GM12878 (cell line): ENCODE data around the gene PRMT7. TPM values are rescaled to one million over a fixed set of nuclear protein-coding genes. Genes with fewer than 3 reads are reported as not detected.
A peak's percentile ranks its signal among the peaks of the same experiment; 100 is the strongest.

ENCODE experiments used
- BHLHE40 ChIP-seq, 2 experiments: fragments of 450-650 bp in 1 of 2; IDR thresholded peaks; 2 replicates each; pipeline ENCODE4 v1.6.1; 2011 to 2017; ENCODE audit warnings: low read depth in 2 of 2, borderline replicate concordance in 1 of 2, improper control_type of control experiment in 1 of 2, low read length in 1 of 2, mild to moderate bottlenecking in 1 of 2
- CBX5 ChIP-seq: sonication (generic); IDR thresholded peaks from 2 replicates; pipeline ENCODE4 v1.6.1; 2016; ENCODE audit warnings: low read depth, moderate library complexity, mild to moderate bottlenecking, inconsistent platforms
- CHD2 ChIP-seq: IDR thresholded peaks from 2 replicates; pipeline ENCODE4 v1.6.1; 2011; ENCODE audit warnings: low read depth, low read length, improper control_type of control experiment, borderline replicate concordance
- ESRRA ChIP-seq: IDR thresholded peaks from 2 replicates; pipeline ENCODE4 v1.6.1; 2012; ENCODE audit warnings: mild to moderate bottlenecking, low read length, improper control_type of control experiment
- GATAD2B ChIP-seq: fragments of 450-650 bp; conservative IDR thresholded peaks from 2 replicates; pipeline ENCODE4 v1.6.1; 2017; ENCODE audit warnings: low read depth, mild to moderate bottlenecking, moderate library complexity
- HCFC1 ChIP-seq: fragments of 150-350 bp; IDR thresholded peaks from 2 replicates; pipeline ENCODE4 v1.6.1; 2014; ENCODE audit warnings: low read length
- IKZF2 ChIP-seq, 2 experiments: fragments of 450-650 bp; IDR thresholded peaks; 2 replicates each; pipeline ENCODE4 v1.6.1; 2017; ENCODE audit warnings: mild to moderate bottlenecking in 2 of 2, moderate library complexity in 2 of 2
- IRF5 ChIP-seq: fragments of 450-650 bp; IDR thresholded peaks from 2 replicates; pipeline ENCODE4 v1.6.1; 2017; ENCODE audit warnings: borderline replicate concordance
- MLLT1 ChIP-seq: fragments of 450-650 bp; IDR thresholded peaks from 2 replicates; pipeline ENCODE4 v1.6.1; 2016; ENCODE audit warnings: mild to moderate bottlenecking
- MTA2 ChIP-seq: fragments of 450-650 bp; IDR thresholded peaks from 2 replicates; pipeline ENCODE4 v1.6.1; 2016; ENCODE audit warnings: low read depth, mild to moderate bottlenecking, moderate library complexity
- NFYA ChIP-seq: IDR thresholded peaks from 2 replicates; pipeline ENCODE4 v1.6.1; 2011; ENCODE audit warnings: low read depth, mild to moderate bottlenecking, low read length, improper control_type of control experiment, borderline replicate concordance
- POU2F2 ChIP-seq: IDR thresholded peaks from 3 replicates; pipeline ENCODE4 v1.6.1; 2011; ENCODE audit warnings: low read depth, mild to moderate bottlenecking, low read length, borderline replicate concordance
- SIX5 ChIP-seq: IDR thresholded peaks from 2 replicates; pipeline ENCODE4 v1.6.1; 2011; ENCODE audit warnings: mild to moderate bottlenecking, low read depth, low read length, moderate library complexity; ENCODE audit not compliant: severe bottlenecking
- SP1 ChIP-seq: IDR thresholded peaks from one replicate; pipeline ENCODE4 v1.6.1; 2011; ENCODE audit warnings: low read depth, low read length
- SREBF2 ChIP-seq: IDR thresholded peaks from 2 replicates; pipeline ENCODE4 v1.6.1; 2012; ENCODE audit warnings: mild to moderate bottlenecking, low read length
- TAF1 ChIP-seq: IDR thresholded peaks from 2 replicates; pipeline ENCODE4 v1.6.1; 2011; ENCODE audit warnings: mild to moderate bottlenecking, low read depth, low read length, borderline replicate concordance
- ZNF274 ChIP-seq: IDR thresholded peaks from one replicate; pipeline ENCODE4 v1.8.0; 2011; ENCODE audit not compliant: insufficient read length, insufficient read depth
- ZNF384 ChIP-seq: IDR thresholded peaks from 2 replicates; pipeline ENCODE4 v1.6.1; 2012; ENCODE audit warnings: low read depth, mild to moderate bottlenecking, low read length, improper control_type of control experiment, borderline replicate concordance
- polyA plus RNA-seq, 11 experiments: library from polyadenylated mRNA; depleted of rRNA in 4 of 11; unstranded in 6 of 11; stranded (reverse) in 5 of 11; fragments of >200 nt; fragmentation: Nextera tagmentation in 4 of 11; fragmentation: Illumina TruSeq in 1 of 11; extraction: Ambion mirVana in 4 of 11; extraction: Trizol in 1 of 11; gene quantifications; 1 replicate in 1 of 11; 2 replicates in 10 of 11; pipeline versions ENCODE4 v1.2.1 to v1.2.3, GENCODE V29; 2011 to 2016; ENCODE audit warnings: inconsistent platforms in 2 of 11, missing spikeins in 2 of 11, low read depth in 1 of 11
- total RNA-seq, 4 experiments: library from RNA; depleted of rRNA in 3 of 4; stranded (reverse); fragments of >200 nt in 3 of 4; fragmentation: Illumina TruSeq in 1 of 4; extraction: Trizol in 1 of 4; gene quantifications; 2 replicates each; pipeline versions ENCODE4 v1.2.1 to v1.2.3, GENCODE V29; 2013 to 2021
- TF ChIP-seq, protein P1 (sequence below): IDR thresholded peaks from 2 replicates; pipeline ENCODE4 v1.6.1; 2011; ENCODE audit warnings: mild to moderate bottlenecking, low read depth, low read length, moderate library complexity; ENCODE audit not compliant: insufficient replicate concordance
- TF ChIP-seq, protein P2 (sequence below): IDR thresholded peaks from 2 replicates; pipeline ENCODE4 v1.6.1; 2011; ENCODE audit warnings: borderline replicate concordance, low read depth, mild to moderate bottlenecking, moderate library complexity, mixed read lengths, low read length; ENCODE audit not compliant: insufficient read depth; ENCODE audit errors: extremely low read length
- TF ChIP-seq, protein P3 (sequence below): fragments of 450-650 bp; IDR thresholded peaks from 2 replicates; pipeline ENCODE4 v1.6.1; 2016; ENCODE audit warnings: mild to moderate bottlenecking
- TF ChIP-seq, protein P4 (sequence below): fragments of 150-350 bp; IDR thresholded peaks from 2 replicates; pipeline ENCODE4 v1.6.1; 2014; ENCODE audit warnings: mild to moderate bottlenecking, low read depth, low read length

The PRMT7 gene
- total and polyA plus RNA-seq, 10 of the 15 experiments (the other 5 are each of a cell fraction or from before 2014, with no cell fraction given): 5.1 to 56.1 (median 42.0) TPM

DNA sequence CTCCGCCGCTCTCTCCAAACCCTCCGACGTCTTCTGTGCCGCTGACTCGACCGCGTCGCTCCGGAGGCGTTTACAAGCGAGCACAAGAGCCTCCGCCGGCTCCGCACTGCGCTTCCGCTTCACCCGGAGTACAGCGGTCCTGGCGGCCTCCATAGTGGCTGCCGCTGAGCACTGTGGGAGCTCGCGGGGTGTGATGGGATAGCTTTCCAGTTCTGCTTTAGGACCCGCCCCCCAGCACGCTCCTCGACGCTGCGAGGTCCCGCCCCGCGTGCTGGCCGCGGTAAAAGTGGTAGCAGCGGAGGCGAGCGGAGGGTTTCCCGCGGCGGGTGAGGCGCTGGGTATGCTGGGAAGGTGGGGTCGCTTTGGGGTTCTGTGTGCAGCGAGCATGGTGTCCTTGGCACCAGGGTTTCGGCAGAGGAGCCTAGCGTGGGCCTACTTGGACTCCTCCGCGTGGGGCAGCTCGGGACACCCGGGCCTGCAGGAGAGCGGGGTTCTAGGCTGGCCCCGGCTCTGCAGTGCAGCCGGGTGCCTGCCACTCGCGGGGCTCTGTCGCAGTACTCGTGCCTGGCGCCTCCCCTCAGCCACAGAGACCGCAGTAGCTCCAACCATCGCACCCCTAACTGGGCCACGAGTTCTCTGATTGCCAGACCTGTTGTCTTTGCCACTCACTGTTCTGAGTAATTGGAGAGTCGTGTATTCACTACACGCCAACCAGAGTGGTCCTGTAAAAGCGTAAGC, at the start of gene PRMT7, which contains the start of gene SLC7A6OS (continued):
- TF ChIP-seq, protein P1, sequence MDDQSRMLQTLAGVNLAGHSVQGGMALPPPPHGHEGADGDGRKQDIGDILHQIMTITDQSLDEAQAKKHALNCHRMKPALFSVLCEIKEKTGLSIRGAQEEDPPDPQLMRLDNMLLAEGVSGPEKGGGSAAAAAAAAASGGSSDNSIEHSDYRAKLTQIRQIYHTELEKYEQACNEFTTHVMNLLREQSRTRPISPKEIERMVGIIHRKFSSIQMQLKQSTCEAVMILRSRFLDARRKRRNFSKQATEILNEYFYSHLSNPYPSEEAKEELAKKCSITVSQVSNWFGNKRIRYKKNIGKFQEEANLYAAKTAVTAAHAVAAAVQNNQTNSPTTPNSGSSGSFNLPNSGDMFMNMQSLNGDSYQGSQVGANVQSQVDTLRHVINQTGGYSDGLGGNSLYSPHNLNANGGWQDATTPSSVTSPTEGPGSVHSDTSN: no peak
- TF ChIP-seq BHLHE40 (IDR thresholded peaks at IDR 0.05; ENCODE audit: borderline replicate concordance in 1 of 2, low read depth in 2 of 2, low read length in 1 of 2) (peak; percentile 52 to 88), NFYA (no peak), GATAD2B (peak; percentile 63), IRF5 (0 out of 2 replicates have a peak, but pooled peaks have one; percentile 20), MLLT1 (peak; percentile 80), POU2F2 (peak; percentile 70; the same call in 2 of the 3 replicates), SP1 (peak; percentile 46), HCFC1 (peak; percentile 79), ESRRA (0 out of 2 replicates have a peak, but pooled peaks have one; percentile 28), SIX5 (peak; percentile 59), CHD2 (peak; percentile 45; the same call in 1 of the 2 replicates), SREBF2 (no peak), ZNF274 (no peak), ZNF384 (no peak), CBX5 (no peak), IKZF2 (IDR thresholded peaks at IDR 0.05) (peak; percentile 10 to 48; a peak in 1 of 4 replicates), TAF1 (peak; percentile 88; the same call in 1 of the 2 replicates), MTA2 (no peak; the same call in 1 of the 2 replicates)
- TF ChIP-seq, protein P2, sequence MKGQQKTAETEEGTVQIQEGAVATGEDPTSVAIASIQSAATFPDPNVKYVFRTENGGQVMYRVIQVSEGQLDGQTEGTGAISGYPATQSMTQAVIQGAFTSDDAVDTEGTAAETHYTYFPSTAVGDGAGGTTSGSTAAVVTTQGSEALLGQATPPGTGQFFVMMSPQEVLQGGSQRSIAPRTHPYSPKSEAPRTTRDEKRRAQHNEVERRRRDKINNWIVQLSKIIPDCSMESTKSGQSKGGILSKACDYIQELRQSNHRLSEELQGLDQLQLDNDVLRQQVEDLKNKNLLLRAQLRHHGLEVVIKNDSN: no peak
- TF ChIP-seq, protein P3, sequence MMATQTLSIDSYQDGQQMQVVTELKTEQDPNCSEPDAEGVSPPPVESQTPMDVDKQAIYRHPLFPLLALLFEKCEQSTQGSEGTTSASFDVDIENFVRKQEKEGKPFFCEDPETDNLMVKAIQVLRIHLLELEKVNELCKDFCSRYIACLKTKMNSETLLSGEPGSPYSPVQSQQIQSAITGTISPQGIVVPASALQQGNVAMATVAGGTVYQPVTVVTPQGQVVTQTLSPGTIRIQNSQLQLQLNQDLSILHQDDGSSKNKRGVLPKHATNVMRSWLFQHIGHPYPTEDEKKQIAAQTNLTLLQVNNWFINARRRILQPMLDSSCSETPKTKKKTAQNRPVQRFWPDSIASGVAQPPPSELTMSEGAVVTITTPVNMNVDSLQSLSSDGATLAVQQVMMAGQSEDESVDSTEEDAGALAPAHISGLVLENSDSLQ: no peak
- TF ChIP-seq, protein P4, sequence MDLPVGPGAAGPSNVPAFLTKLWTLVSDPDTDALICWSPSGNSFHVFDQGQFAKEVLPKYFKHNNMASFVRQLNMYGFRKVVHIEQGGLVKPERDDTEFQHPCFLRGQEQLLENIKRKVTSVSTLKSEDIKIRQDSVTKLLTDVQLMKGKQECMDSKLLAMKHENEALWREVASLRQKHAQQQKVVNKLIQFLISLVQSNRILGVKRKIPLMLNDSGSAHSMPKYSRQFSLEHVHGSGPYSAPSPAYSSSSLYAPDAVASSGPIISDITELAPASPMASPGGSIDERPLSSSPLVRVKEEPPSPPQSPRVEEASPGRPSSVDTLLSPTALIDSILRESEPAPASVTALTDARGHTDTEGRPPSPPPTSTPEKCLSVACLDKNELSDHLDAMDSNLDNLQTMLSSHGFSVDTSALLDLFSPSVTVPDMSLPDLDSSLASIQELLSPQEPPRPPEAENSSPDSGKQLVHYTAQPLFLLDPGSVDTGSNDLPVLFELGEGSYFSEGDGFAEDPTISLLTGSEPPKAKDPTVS: no peak
